Esophagus muscularis mucosa (tissue), 4 donors: ENCODE data around the gene KCNA10. TPM values are rescaled to one million over a fixed set of nuclear protein-coding genes. Genes with fewer than 3 reads are reported as not detected.

Experiments
- DNase-seq: peaks from one replicate; pipeline ENCODE4 v3.0.0-alpha.2; 2017; ENCODE audit errors: extremely low spot score
- H3K27ac ChIP-seq, 4 donors: fragments of 200-600 bp; sonication (generic); replicated peaks in 1 of 4; 1 replicate in 3 of 4; 2 replicates in 1 of 4; pipeline ENCODE4 v1.5.1; 2016 to 2019; ENCODE audit warnings: mild to moderate bottlenecking in 1 of 4
- H3K27me3 ChIP-seq, 4 donors: fragments of 200-600 bp; sonication (generic); one replicate each; pipeline versions ENCODE4 v1.5.1 to v1.6.0; 2016 to 2019
- H3K36me3 ChIP-seq, 4 donors: fragments of 200-600 bp; sonication (generic); one replicate each; pipeline ENCODE4 v1.5.1; 2016 to 2019
- H3K4me1 ChIP-seq, 4 donors: fragments of 200-600 bp; sonication (generic); one replicate each; pipeline ENCODE4 v1.5.1; 2016 to 2019
- H3K4me3 ChIP-seq, 4 donors: fragments of 200-600 bp; sonication (generic); 1 replicate in 2 of 4; 2 replicates in 2 of 4; pipeline ENCODE4 v1.5.1; 2016 to 2019; ENCODE audit warnings: mild to moderate bottlenecking in 4 of 4, moderate library complexity in 1 of 4
- H3K9me3 ChIP-seq, 4 donors: fragments of 200-600 bp; sonication (generic); 1 replicate in 3 of 4; 2 replicates in 1 of 4; pipeline ENCODE4 v1.5.1; 2016 to 2019
- EP300 ChIP-seq: sonication (generic); formaldehyde crosslinking; IDR thresholded peaks from one replicate; pipeline ENCODE4 v1.6.1; 2017; ENCODE audit warnings: antibody characterized with exemption
- POLR2A ChIP-seq: fragments of 450-650 bp; IDR thresholded peaks from one replicate; pipeline ENCODE4 v1.6.1; 2017; ENCODE audit warnings: antibody characterized with exemption, moderate library complexity, mild to moderate bottlenecking, low read depth
- POLR2AphosphoS5 ChIP-seq, 2 donors: sonication (generic); formaldehyde crosslinking; IDR thresholded peaks; one replicate each; pipeline ENCODE4 v1.6.1; 2017; ENCODE audit warnings: antibody characterized with exemption in 2 of 2
- WGBS: methylation state at CpG from one replicate; pipeline ENCODE4 v1.1.5; 2018; 5-methylcytosine and 5-hydroxymethylcytosine counted together
- intact Hi-C: fragments of 100-400 bp; cut with DNase I; formaldehyde crosslinking; loops from one replicate; pipeline ENCODE4 v1.15.1; 2023
- total RNA-seq, 4 donors: library from RNA; depleted of rRNA; stranded (reverse); fragments of >200 nt; gene quantifications; one replicate each; pipeline versions ENCODE4 v1.1.0 to v1.2.1, GENCODE V29; 2016
- TF ChIP-seq, protein P1 (sequence below), 3 experiments: fragments of 200-600 bp in 2 of 3; fragments of 450-650 bp in 1 of 3; sonication (generic) in 2 of 3; IDR thresholded peaks; one replicate each; pipeline ENCODE4 v1.5.1; 2017 to 2019; ENCODE audit warnings: antibody characterized with exemption in 3 of 3, mild to moderate bottlenecking in 2 of 3, moderate library complexity in 1 of 3

The KCNA10 gene
- total RNA-seq, 4 donors from 2014 or later, result 0.23 TPM; not detected in 3

DNA sequence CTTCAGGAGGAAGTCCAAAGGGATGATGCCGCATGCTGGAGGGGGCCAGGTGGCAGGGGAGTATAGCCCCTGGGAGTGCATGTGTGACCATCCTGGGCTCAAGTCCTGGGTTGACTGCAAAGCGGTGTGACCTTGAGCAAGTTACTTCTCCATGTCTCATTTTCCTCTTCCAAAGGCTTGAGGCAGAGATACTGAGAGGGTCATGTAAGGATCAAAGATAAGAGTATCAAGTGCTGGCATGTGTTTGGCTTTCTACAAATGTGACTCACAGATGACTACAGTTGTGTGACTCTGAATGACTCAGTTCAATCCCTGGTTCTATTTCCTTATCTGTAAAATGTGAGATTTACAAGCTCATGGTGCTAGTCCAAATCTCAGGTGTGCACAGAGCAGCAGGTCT lies 41.9 kb downstream of the KCNA10 start:
- no peak for DNase-seq
- Histone ChIP-seq H3K36me3 (no peaks in the 10 kb centered on the region), H3K4me3 (no peak overlapping the region), H3K27me3 (peaks cover 0 to 6% (median 0%) of the 10 kb centered on the region in 4 donors), H3K27ac (no peak overlapping the region), H3K9me3 (no peaks in the 10 kb centered on the region), H3K4me1 (no peaks in the 10 kb centered on the region)
- intact Hi-C loops, result no loop called here
- no peak for TF ChIP-seq POLR2A
- TF ChIP-seq POLR2AphosphoS5 (IDR thresholded peaks at IDR 0.05), result no peak
- TF ChIP-seq, protein P1, sequence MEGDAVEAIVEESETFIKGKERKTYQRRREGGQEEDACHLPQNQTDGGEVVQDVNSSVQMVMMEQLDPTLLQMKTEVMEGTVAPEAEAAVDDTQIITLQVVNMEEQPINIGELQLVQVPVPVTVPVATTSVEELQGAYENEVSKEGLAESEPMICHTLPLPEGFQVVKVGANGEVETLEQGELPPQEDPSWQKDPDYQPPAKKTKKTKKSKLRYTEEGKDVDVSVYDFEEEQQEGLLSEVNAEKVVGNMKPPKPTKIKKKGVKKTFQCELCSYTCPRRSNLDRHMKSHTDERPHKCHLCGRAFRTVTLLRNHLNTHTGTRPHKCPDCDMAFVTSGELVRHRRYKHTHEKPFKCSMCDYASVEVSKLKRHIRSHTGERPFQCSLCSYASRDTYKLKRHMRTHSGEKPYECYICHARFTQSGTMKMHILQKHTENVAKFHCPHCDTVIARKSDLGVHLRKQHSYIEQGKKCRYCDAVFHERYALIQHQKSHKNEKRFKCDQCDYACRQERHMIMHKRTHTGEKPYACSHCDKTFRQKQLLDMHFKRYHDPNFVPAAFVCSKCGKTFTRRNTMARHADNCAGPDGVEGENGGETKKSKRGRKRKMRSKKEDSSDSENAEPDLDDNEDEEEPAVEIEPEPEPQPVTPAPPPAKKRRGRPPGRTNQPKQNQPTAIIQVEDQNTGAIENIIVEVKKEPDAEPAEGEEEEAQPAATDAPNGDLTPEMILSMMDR (IDR thresholded peaks at IDR 0.05), result no peak
- no peak for TF ChIP-seq EP300
- WGBS, result 100% methylated on average over 2 of the region's 2 CpGs

DNA sequence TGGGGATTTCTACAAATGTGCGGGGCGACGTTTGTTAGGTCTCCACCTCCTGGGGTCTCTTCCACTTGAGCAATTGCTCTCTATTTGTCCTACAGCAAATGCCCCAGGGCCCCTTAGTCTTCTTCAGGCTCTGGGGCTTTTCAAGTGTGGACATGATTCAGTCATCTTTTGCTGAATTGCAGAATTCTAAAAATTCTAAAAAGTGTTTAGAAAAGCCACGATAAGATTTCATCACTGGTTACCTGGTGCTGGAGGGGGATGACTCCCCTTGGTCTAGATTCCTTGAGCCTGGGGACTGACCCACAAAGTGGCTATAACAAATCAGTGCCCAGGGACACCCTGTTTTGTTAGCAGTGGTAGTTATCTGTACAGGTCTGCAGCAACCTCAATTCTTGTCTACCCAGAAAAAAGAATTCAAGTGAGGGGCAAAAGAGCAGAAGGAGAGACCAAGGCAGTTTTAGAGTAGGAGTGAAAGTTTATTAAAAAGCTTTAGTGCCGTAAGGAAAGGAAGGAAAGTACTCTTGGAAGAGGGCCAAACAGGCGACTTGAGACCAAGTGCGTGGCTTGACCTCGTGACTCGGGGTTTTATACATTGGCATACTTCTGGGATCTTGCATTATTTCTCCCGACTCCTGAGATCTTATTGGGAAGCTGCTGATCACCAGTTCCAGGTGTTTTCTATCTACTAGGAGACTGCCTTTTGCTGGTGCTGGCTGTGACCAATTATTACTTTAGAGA lies 42.8 kb downstream of the KCNA10 start:
- WGBS, result 69% methylated on average over 10 of the region's 10 CpGs
- H3K9me3 ChIP-seq, result no peaks in the 10 kb centered on the region
- no peaks in the 10 kb centered on the region for H3K27me3 ChIP-seq
- intact Hi-C loops, result no loop called here
- no peaks in the 10 kb centered on the region for H3K4me1 ChIP-seq
- no peak overlapping the region for H3K4me3 ChIP-seq
- DNase-seq, result no peak
- TF ChIP-seq POLR2A, result no peak
- no peak for TF ChIP-seq POLR2AphosphoS5 (IDR thresholded peaks at IDR 0.05)
- TF ChIP-seq, protein P1 (IDR thresholded peaks at IDR 0.05), result no peak
- TF ChIP-seq EP300, result no peak
- H3K27ac ChIP-seq, result no peak overlapping the region
- H3K36me3 ChIP-seq, result no peaks in the 10 kb centered on the region

GRCh38 chr1:110475362-110476027 lies 43.5 kb downstream of the KCNA10 start:
- H3K27me3 ChIP-seq, result no peaks in the 10 kb centered on the region
- TF ChIP-seq POLR2AphosphoS5 (IDR thresholded peaks at IDR 0.05) (no peak), EP300 (no peak), POLR2A (no peak)
- TF ChIP-seq, protein P1 (IDR thresholded peaks at IDR 0.05), result no peak
- no peaks in the 10 kb centered on the region for H3K4me1 ChIP-seq
- no peaks in the 10 kb centered on the region for H3K36me3 ChIP-seq
- no peak overlapping the region for H3K4me3 ChIP-seq
- no peak for DNase-seq
- intact Hi-C loops, result no loop called here
- no peak overlapping the region for H3K27ac ChIP-seq
- 98% methylated on average over 4 of the region's 5 CpGs for WGBS
- H3K9me3 ChIP-seq, result no peaks in the 10 kb centered on the region

GRCh38 chr1:110474444-110474843 lies 44.5 kb downstream of the KCNA10 start:
- Histone ChIP-seq H3K27me3 (no peaks in the 10 kb centered on the region), H3K4me3 (no peak overlapping the region), H3K9me3 (no peaks in the 10 kb centered on the region), H3K36me3 (no peaks in the 10 kb centered on the region), H3K4me1 (no peaks in the 10 kb centered on the region), H3K27ac (no peak overlapping the region)
- DNase-seq, result no peak
- intact Hi-C loops, result no loop called here
- 95% methylated on average over 6 of the region's 6 CpGs for WGBS
- TF ChIP-seq EP300, result no peak
- TF ChIP-seq, protein P1 (IDR thresholded peaks at IDR 0.05), result no peak
- no peak for TF ChIP-seq POLR2AphosphoS5 (IDR thresholded peaks at IDR 0.05)
- TF ChIP-seq POLR2A, result no peak
